HepG2 (cell line): ENCODE results near the gene RTN4RL2. TPM values are rescaled to one million over a fixed set of nuclear protein-coding genes. Genes with fewer than 3 reads are reported as not detected.

Experiments
- ARID2 ChIP-seq: sonication (generic); formaldehyde crosslinking; IDR thresholded peaks from 2 replicates; pipeline ENCODE4 v1.8.1; 2022; ENCODE audit warnings: mild to moderate bottlenecking, missing genetic modification reagents, borderline replicate concordance
- ATAD3A ChIP-seq: sonication (generic); formaldehyde crosslinking; IDR thresholded peaks from 2 replicates; pipeline ENCODE4 v1.4.0; 2020; ENCODE audit warnings: missing genetic modification reagents
- CBFB ChIP-seq: sonication (generic); formaldehyde crosslinking; IDR thresholded peaks from 2 replicates; pipeline ENCODE4 v1.4.0; 2020; ENCODE audit warnings: missing genetic modification reagents
- CERS6 ChIP-seq: sonication (generic); formaldehyde crosslinking; IDR thresholded peaks from 2 replicates; pipeline ENCODE4 v1.5.0; 2020; ENCODE audit warnings: missing genetic modification reagents
- HINFP ChIP-seq: sonication (generic); formaldehyde crosslinking; IDR thresholded peaks from 2 replicates; pipeline ENCODE4 v1.4.0; 2020; ENCODE audit warnings: low read depth, mild to moderate bottlenecking, missing genetic modification reagents
- HNF4G ChIP-seq, 2 experiments: sonication (generic) in 1 of 2; formaldehyde crosslinking in 1 of 2; IDR thresholded peaks; 2 replicates each; pipeline versions ENCODE4 v1.4.0 to v1.6.1; 2011 to 2020; ENCODE audit warnings: borderline replicate concordance in 2 of 2, low read depth in 2 of 2, mild to moderate bottlenecking in 2 of 2, low read length in 1 of 2, missing genetic modification reagents in 1 of 2, moderate library complexity in 1 of 2
- MEF2D ChIP-seq: sonication (generic); formaldehyde crosslinking; IDR thresholded peaks from 2 replicates; pipeline ENCODE4 v1.5.1; 2020; ENCODE audit warnings: mild to moderate bottlenecking, missing genetic modification reagents
- MLXIP ChIP-seq: sonication (generic); formaldehyde crosslinking; IDR thresholded peaks from 2 replicates; pipeline ENCODE4 v1.9.0; 2021; ENCODE audit warnings: missing genetic modification reagents, borderline replicate concordance
- NFYC ChIP-seq: IDR thresholded peaks from 2 replicates; pipeline ENCODE4 v1.6.1; 2016; ENCODE audit warnings: missing genetic modification reagents, missing compliant biosample characterization
- NR2C2 ChIP-seq: sonication (generic); formaldehyde crosslinking; IDR thresholded peaks from 2 replicates; pipeline ENCODE4 v1.4.0; 2020; ENCODE audit warnings: missing genetic modification reagents, mild to moderate bottlenecking, moderate library complexity, borderline replicate concordance
- ONECUT2 ChIP-seq: sonication (generic); formaldehyde crosslinking; IDR thresholded peaks from 2 replicates; pipeline ENCODE4 v1.4.0; 2020; ENCODE audit warnings: missing genetic modification reagents
- PHF21A ChIP-seq: sonication (generic); formaldehyde crosslinking; IDR thresholded peaks from 2 replicates; pipeline ENCODE4 v1.5.0; 2020; ENCODE audit warnings: mild to moderate bottlenecking, missing genetic modification reagents
- PHF8 ChIP-seq: sonication (generic); formaldehyde crosslinking; IDR thresholded peaks from 2 replicates; pipeline ENCODE4 v1.5.0; 2020; ENCODE audit warnings: missing genetic modification reagents
- SOX5 ChIP-seq: IDR thresholded peaks from 2 replicates; pipeline ENCODE4 v1.6.1; 2016; ENCODE audit warnings: borderline replicate concordance
- SRSF9 ChIP-seq: fragments of 200-400 bp; formaldehyde crosslinking; IDR thresholded peaks from 2 replicates; pipeline ENCODE4 v1.6.1; 2018; ENCODE audit warnings: borderline replicate concordance, mild to moderate bottlenecking, low read depth, low read length; ENCODE audit not compliant: insufficient read depth, poor library complexity, severe bottlenecking
- TARDBP ChIP-seq: sonication (generic); formaldehyde crosslinking; IDR thresholded peaks from 2 replicates; pipeline ENCODE4 v1.8.0; 2022; ENCODE audit warnings: mild to moderate bottlenecking, missing genetic modification reagents
- TBX3 ChIP-seq: fragments of 450-650 bp; IDR thresholded peaks from 2 replicates; pipeline ENCODE4 v1.6.1; 2017; ENCODE audit warnings: antibody characterized with exemption, mild to moderate bottlenecking, inconsistent platforms, borderline replicate concordance
- TCF7 ChIP-seq: sonication (generic); IDR thresholded peaks from 2 replicates; pipeline ENCODE4 v1.6.1; 2016; ENCODE audit warnings: antibody characterized with exemption, low read depth
- TRIM24 ChIP-seq: sonication (generic); formaldehyde crosslinking; IDR thresholded peaks from 2 replicates; pipeline ENCODE4 v1.8.0; 2022; ENCODE audit warnings: mild to moderate bottlenecking, missing genetic modification reagents
- ZBTB38 ChIP-seq: sonication (generic); formaldehyde crosslinking; IDR thresholded peaks from 2 replicates; pipeline ENCODE4 v1.5.1; 2020; ENCODE audit warnings: mild to moderate bottlenecking, missing genetic modification reagents
- ZBTB7A ChIP-seq: sonication (generic); formaldehyde crosslinking; IDR thresholded peaks from 2 replicates; pipeline ENCODE4 v1.8.0; 2022; ENCODE audit warnings: mild to moderate bottlenecking, missing genetic modification reagents
- ZBTB7B ChIP-seq: sonication (generic); formaldehyde crosslinking; IDR thresholded peaks from 2 replicates; pipeline ENCODE4 v1.4.0; 2020; ENCODE audit warnings: missing genetic modification reagents
- ZMYM2 ChIP-seq: sonication (generic); formaldehyde crosslinking; IDR thresholded peaks from 2 replicates; pipeline ENCODE4 v1.8.0; 2022; ENCODE audit warnings: mild to moderate bottlenecking, missing genetic modification reagents
- ZNF274 ChIP-seq: sonication (generic); formaldehyde crosslinking; IDR thresholded peaks from 2 replicates; pipeline ENCODE4 v1.5.1; 2020; ENCODE audit warnings: mild to moderate bottlenecking, missing genetic modification reagents
- ZNF296 ChIP-seq: sonication (generic); formaldehyde crosslinking; conservative IDR thresholded peaks from 2 replicates; pipeline ENCODE4 v1.5.0; 2020; ENCODE audit warnings: mild to moderate bottlenecking, missing genetic modification reagents
- ZNF451 ChIP-seq: sonication (generic); formaldehyde crosslinking; IDR thresholded peaks from 2 replicates; pipeline ENCODE4 v1.5.0; 2020; ENCODE audit warnings: mild to moderate bottlenecking, missing genetic modification reagents
- polyA plus RNA-seq, 8 experiments: library from polyadenylated mRNA; depleted of rRNA in 3 of 8; stranded (reverse) in 7 of 8; unstranded in 1 of 8; fragments of >200 nt; fragmentation: Illumina TruSeq in 4 of 8; extraction: Trizol in 4 of 8; gene quantifications; 2 replicates each; pipeline versions ENCODE4 v1.2.1 to v1.2.3, GENCODE V29; 2011 to 2016; ENCODE audit warnings: low read depth in 4 of 8, missing spikeins in 1 of 8, mixed read lengths in 1 of 8; ENCODE audit not compliant: insufficient read depth in 1 of 8
- total RNA-seq, 5 experiments: library from RNA; depleted of rRNA; stranded (reverse); fragments of >200 nt; fragmentation: Illumina TruSeq; extraction: Trizol; gene quantifications; 2 replicates each; pipeline ENCODE4 v1.2.3, GENCODE V29; 2016; ENCODE audit warnings: low read depth in 1 of 5

Gene RTN4RL2
- total and polyA plus RNA-seq, 2 of the 13 experiments (the other 11 are each of a cell fraction or from before 2014, with no cell fraction given), result 1.3 to 4.3 TPM

- TF ChIP-seq HINFP (CRISPR knock-in tag) (peak; percentile 74; the same call in 1 of the 2 replicates), SOX5 (peak; percentile 84), TCF7 (no peak; the same call in 1 of the 2 replicates), ATAD3A (no peak), ZNF274 (CRISPR knock-in tag) (no peak; the same call in 1 of the 2 replicates), HNF4G (IDR thresholded peaks at IDR 0.05; ENCODE audit: borderline replicate concordance, low read depth, low read length) (peak; percentile 90), HNF4G (CRISPR knock-in tag; IDR thresholded peaks at IDR 0.05; ENCODE audit: borderline replicate concordance, low read depth) (peak; percentile 91), ZBTB7B (CRISPR knock-in tag) (peak; percentile 85), ZNF451 (CRISPR knock-in tag) (no peak), NFYC (CRISPR knock-in tag) (peak; percentile 76), CERS6 (no peak), TARDBP (CRISPR knock-in tag) (peak; percentile 87), ZBTB7A (CRISPR knock-in tag) (no peak), ZNF296 (CRISPR knock-in tag) (no peak), ONECUT2 (CRISPR knock-in tag) (no peak), PHF8 (CRISPR knock-in tag) (peak; percentile 22; the same call in 1 of the 2 replicates), ZBTB38 (CRISPR knock-in tag) (peak; percentile 52; the same call in 1 of the 2 replicates), ARID2 (CRISPR knock-in tag) (no peak), NR2C2 (CRISPR knock-in tag) (peak; percentile 57; the same call in 1 of the 2 replicates), TBX3 (peak; percentile 97), SRSF9 (no peak), TRIM24 (CRISPR knock-in tag) (peak; percentile 68; the same call in 1 of the 2 replicates), ZMYM2 (CRISPR knock-in tag) (peak; percentile 70), MEF2D (peak; percentile 92), CBFB (peak; percentile 57; the same call in 1 of the 2 replicates), MLXIP (CRISPR knock-in tag) (no peak), PHF21A (peak; percentile 98)
Measured at GRCh38 chr11:57453543-57454177, 6.7 kb upstream of the RTN4RL2 start (continued).
